HEK293T (cell line): ENCODE results near the gene RAB30.

Experiments used
- FOXA1 ChIP-seq: fragments of 450-650 bp; IDR thresholded peaks from 2 replicates; pipeline ENCODE4 v1.6.1; 2016; ENCODE audit warnings: mild to moderate bottlenecking
- FOXK2 ChIP-seq: fragments of 450-650 bp; IDR thresholded peaks from 2 replicates; pipeline ENCODE4 v1.6.1; 2016; ENCODE audit warnings: mild to moderate bottlenecking
- FOXM1 ChIP-seq: fragments of 450-650 bp; IDR thresholded peaks from 2 replicates; pipeline ENCODE4 v1.6.1; 2017; ENCODE audit warnings: mild to moderate bottlenecking, borderline replicate concordance
- SP1 ChIP-seq: fragments of 450-650 bp; IDR thresholded peaks from 2 replicates; pipeline ENCODE4 v1.6.1; 2017
- ZNF384 ChIP-seq: fragments of 450-650 bp; IDR thresholded peaks from 2 replicates; pipeline ENCODE4 v1.6.1; 2016

- no peak for TF ChIP-seq FOXK2
- TF ChIP-seq SP1 = no peak
- TF ChIP-seq FOXM1 = no peak
- TF ChIP-seq FOXA1 = no peak
- TF ChIP-seq ZNF384 = no peak
Measured at GRCh38 chr11:83027794-83028193, 43.9 kb downstream of the RAB30 start.
